Spleen (tissue), 3 donors: ENCODE results near the gene ADAMTS19.

ENCODE experiments used
- POLR2A ChIP-seq, 3 donors: fragments of 450-650 bp; IDR thresholded peaks; one replicate each; pipeline ENCODE4 v1.5.1; 2017; ENCODE audit warnings: antibody characterized with exemption in 3 of 3, mild to moderate bottlenecking in 1 of 3
- POLR2AphosphoS5 ChIP-seq, 3 donors: sonication (generic); formaldehyde crosslinking; IDR thresholded peaks; one replicate each; pipeline ENCODE4 v1.5.1; 2017; ENCODE audit warnings: antibody characterized with exemption in 3 of 3

GRCh38 chr5:129608350-129608749, 148.3 kb downstream of the ADAMTS19 start:
- TF ChIP-seq POLR2AphosphoS5 (IDR thresholded peaks at IDR 0.05), result no peak
- no peak for TF ChIP-seq POLR2A (IDR thresholded peaks at IDR 0.05)
